Measurements from ENCODE around the gene CRACR2A. TPM values are rescaled to one million over a fixed set of nuclear protein-coding genes. Genes with fewer than 3 reads are reported as not detected.

Gene CRACR2A
- total RNA-seq, 1 experiment from 2014 or later: 0.92 TPM

DNA sequence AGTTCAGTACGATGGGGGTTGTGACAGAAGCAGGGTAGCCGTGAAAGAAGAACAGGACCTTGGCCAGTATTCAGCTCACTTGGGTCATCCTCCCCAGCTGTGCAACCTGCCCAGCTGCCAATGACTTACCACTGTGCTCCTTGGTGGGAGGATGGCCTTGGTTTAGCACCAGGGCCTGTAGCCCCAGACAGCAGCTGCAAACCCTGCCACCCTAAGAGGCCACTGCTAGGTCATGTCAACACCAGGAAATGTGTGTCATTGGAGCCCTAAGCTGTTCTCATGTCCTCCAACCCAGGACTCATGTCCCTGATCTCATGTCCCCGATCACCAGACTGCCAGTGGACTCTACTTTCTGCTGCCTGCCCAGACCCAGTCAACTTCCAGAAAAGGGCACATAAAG, 3.0 kb upstream of the CRACR2A start:
- Histone ChIP-seq H3K36me3 (ENCODE audit: control insufficient read depth, insufficient read depth, low read length) (no peaks in the 10 kb centered on the region), H3K9me3 (ENCODE audit: control insufficient read depth, insufficient read depth, low read depth, low read length) (no peaks in the 10 kb centered on the region), H3K4me3 (ENCODE audit: low read depth in 2 of 2, low read length in 2 of 2) (no peak overlapping the region), H3K27ac (ENCODE audit: low read length) (no peak overlapping the region), H3K4me1 (ENCODE audit: control insufficient read depth, insufficient read depth, low read length) (no peaks in the 10 kb centered on the region; the same call in 1 of the 2 replicates), H3K27me3 (ENCODE audit: control insufficient read depth, insufficient read depth, low read length) (no peaks in the 10 kb centered on the region; the same call in 1 of the 2 replicates)
- in situ Hi-C loops (cut with HindIII; ENCODE audit: low pct_unique_long_range_greater_than_20kb, low sequenced_read_pairs): no loop called here
- ChIA-PET POLR2A (no interaction called here), CTCF (no interaction called here)
- no peak for ATAC-seq
- TF ChIP-seq, protein P1, sequence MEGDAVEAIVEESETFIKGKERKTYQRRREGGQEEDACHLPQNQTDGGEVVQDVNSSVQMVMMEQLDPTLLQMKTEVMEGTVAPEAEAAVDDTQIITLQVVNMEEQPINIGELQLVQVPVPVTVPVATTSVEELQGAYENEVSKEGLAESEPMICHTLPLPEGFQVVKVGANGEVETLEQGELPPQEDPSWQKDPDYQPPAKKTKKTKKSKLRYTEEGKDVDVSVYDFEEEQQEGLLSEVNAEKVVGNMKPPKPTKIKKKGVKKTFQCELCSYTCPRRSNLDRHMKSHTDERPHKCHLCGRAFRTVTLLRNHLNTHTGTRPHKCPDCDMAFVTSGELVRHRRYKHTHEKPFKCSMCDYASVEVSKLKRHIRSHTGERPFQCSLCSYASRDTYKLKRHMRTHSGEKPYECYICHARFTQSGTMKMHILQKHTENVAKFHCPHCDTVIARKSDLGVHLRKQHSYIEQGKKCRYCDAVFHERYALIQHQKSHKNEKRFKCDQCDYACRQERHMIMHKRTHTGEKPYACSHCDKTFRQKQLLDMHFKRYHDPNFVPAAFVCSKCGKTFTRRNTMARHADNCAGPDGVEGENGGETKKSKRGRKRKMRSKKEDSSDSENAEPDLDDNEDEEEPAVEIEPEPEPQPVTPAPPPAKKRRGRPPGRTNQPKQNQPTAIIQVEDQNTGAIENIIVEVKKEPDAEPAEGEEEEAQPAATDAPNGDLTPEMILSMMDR (IDR thresholded peaks at IDR 0.05): no peak
- TF ChIP-seq TCF7L2 (IDR thresholded peaks at IDR 0.05; ENCODE audit: low read depth, low read length) (no peak), SIN3A (IDR thresholded peaks at IDR 0.05; ENCODE audit: borderline replicate concordance, insufficient read depth, low read depth, low read length) (no peak), POLR2AphosphoS5 (IDR thresholded peaks at IDR 0.05; ENCODE audit: low read depth, low read length) (no peak)
- TF ChIP-seq, protein P2, sequence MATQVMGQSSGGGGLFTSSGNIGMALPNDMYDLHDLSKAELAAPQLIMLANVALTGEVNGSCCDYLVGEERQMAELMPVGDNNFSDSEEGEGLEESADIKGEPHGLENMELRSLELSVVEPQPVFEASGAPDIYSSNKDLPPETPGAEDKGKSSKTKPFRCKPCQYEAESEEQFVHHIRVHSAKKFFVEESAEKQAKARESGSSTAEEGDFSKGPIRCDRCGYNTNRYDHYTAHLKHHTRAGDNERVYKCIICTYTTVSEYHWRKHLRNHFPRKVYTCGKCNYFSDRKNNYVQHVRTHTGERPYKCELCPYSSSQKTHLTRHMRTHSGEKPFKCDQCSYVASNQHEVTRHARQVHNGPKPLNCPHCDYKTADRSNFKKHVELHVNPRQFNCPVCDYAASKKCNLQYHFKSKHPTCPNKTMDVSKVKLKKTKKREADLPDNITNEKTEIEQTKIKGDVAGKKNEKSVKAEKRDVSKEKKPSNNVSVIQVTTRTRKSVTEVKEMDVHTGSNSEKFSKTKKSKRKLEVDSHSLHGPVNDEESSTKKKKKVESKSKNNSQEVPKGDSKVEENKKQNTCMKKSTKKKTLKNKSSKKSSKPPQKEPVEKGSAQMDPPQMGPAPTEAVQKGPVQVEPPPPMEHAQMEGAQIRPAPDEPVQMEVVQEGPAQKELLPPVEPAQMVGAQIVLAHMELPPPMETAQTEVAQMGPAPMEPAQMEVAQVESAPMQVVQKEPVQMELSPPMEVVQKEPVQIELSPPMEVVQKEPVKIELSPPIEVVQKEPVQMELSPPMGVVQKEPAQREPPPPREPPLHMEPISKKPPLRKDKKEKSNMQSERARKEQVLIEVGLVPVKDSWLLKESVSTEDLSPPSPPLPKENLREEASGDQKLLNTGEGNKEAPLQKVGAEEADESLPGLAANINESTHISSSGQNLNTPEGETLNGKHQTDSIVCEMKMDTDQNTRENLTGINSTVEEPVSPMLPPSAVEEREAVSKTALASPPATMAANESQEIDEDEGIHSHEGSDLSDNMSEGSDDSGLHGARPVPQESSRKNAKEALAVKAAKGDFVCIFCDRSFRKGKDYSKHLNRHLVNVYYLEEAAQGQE (IDR thresholded peaks at IDR 0.05; ENCODE audit: insufficient read depth in 1 of 2, low read depth in 2 of 2, low read length in 1 of 2): no peak
- no peak for DNase-seq (ENCODE audit: low read depth, low spot score)
- intact Hi-C loops (cut with micrococcal nuclease; ENCODE audit: unreplicated experiment): no loop called here
- BruUV-seq (replicated peaks): no TSS peak

DNA sequence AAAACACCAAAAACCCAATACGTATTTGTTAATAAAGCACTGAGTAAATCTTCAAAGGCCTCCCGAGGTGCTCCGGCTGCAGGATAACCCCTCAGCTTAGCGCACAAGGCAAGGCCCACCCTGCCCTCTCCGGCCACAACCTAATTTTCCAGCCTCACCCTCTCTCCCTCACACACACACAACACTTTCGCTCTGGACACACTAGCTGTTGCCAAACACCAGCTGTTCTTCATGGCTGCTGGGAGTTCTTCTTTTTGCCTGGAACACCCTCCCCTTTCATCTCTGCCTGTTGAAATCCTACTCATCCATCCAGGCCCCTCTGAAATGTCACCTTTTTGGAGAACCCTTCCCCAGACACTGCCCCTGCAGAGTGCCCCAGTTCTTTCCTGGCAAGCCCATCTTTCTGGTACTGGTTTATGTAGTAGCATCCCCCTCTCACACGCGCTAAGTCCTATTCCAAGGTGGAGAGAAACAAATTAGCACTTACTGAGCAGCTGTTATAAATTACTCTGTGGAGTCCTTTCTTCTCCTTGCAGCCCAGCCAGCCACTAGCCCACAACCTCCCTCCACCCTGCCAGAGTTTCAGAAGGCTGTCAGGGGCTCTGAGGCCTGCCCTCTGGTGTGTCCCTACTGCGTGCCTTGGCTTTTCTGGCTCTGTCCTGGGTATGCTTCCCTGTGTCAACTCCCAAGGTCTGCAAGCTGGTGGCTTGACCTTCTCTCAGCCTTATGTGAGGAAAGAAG, 805 bp upstream of the CRACR2A start:
- BruUV-seq (replicated peaks): no TSS peak
- CTCF ChIA-PET: no interaction called here
- Histone ChIP-seq H3K27me3 (ENCODE audit: control insufficient read depth, insufficient read depth, low read length) (no peaks in the 10 kb centered on the region; the same call in 1 of the 2 replicates), H3K4me3 (ENCODE audit: low read depth in 2 of 2, low read length in 2 of 2) (peak overlapping the region in 1 of 2 experiments; percentile 20; a peak in 2 of 4 replicates), H3K4me1 (ENCODE audit: control insufficient read depth, insufficient read depth, low read length) (no peaks in the 10 kb centered on the region; the same call in 1 of the 2 replicates), H3K27ac (ENCODE audit: low read length) (no peak overlapping the region), H3K9me3 (ENCODE audit: control insufficient read depth, insufficient read depth, low read depth, low read length) (no peaks in the 10 kb centered on the region), H3K36me3 (ENCODE audit: control insufficient read depth, insufficient read depth, low read length) (no peaks in the 10 kb centered on the region)
- POLR2A ChIA-PET: no interaction called here
- intact Hi-C loops (cut with micrococcal nuclease; ENCODE audit: unreplicated experiment) (no loop called here), in situ Hi-C loops (cut with HindIII; ENCODE audit: low pct_unique_long_range_greater_than_20kb, low sequenced_read_pairs) (no loop called here)
- ATAC-seq (no peak; the same call in 1 of the 2 replicates), DNase-seq (ENCODE audit: low read depth, low spot score) (no peak)
- TF ChIP-seq SIN3A (IDR thresholded peaks at IDR 0.05; ENCODE audit: borderline replicate concordance, insufficient read depth, low read depth, low read length) (no peak), POLR2AphosphoS5 (IDR thresholded peaks at IDR 0.05; ENCODE audit: low read depth, low read length) (no peak), TCF7L2 (IDR thresholded peaks at IDR 0.05; ENCODE audit: low read depth, low read length) (no peak)
- TF ChIP-seq, protein P1 (IDR thresholded peaks at IDR 0.05): no peak
- TF ChIP-seq, protein P2 (IDR thresholded peaks at IDR 0.05; ENCODE audit: insufficient read depth in 1 of 2, low read depth in 2 of 2, low read length in 1 of 2): no peak

Measured in Panc1 (cell line).